Activated T-helper 1 cell treated with anti-CD3 and anti-CD28 coated beads, Interleukin-2, amount 50 U/mL, for 16 hours (primary cell): ENCODE results near the gene GJA4.

Source experiments
- DNase-seq, 2 donors: peaks; one replicate each; pipeline ENCODE4 v3.0.0-alpha.2; 2020; ENCODE audit warnings: low read depth in 1 of 2, low spot score in 1 of 2

Gene GJA4

GRCh38 chr1:34829250-34829649 is 36.5 kb downstream of the GJA4 start:
- no peak for DNase-seq

GRCh38 chr1:34831721-34832246 is 39.0 kb downstream of the GJA4 start:
- no peak for DNase-seq

- DNase-seq = no peak
Observed at GRCh38 chr1:34833711-34834110, 40.9 kb downstream of the GJA4 start.

- no peak for DNase-seq
Observed at GRCh38 chr1:34839526-34840305, 46.9 kb downstream of the GJA4 start.

GRCh38 chr1:34840426-34840825 is 47.6 kb downstream of the GJA4 start:
- DNase-seq = no peak

GRCh38 chr1:34842073-34842472 is 49.3 kb downstream of the GJA4 start:
- no peak for DNase-seq

- DNase-seq = no peak
Observed at GRCh38 chr1:34842952-34843371, 50.2 kb downstream of the GJA4 start.

GRCh38 chr1:34843392-34844251 is 50.8 kb downstream of the GJA4 start:
- no peak for DNase-seq

- DNase-seq = no peak
Observed at GRCh38 chr1:34844252-34844634, 51.4 kb downstream of the GJA4 start.
